Measurements from ENCODE around the gene LDB1.

The LDB1 gene, protein sequence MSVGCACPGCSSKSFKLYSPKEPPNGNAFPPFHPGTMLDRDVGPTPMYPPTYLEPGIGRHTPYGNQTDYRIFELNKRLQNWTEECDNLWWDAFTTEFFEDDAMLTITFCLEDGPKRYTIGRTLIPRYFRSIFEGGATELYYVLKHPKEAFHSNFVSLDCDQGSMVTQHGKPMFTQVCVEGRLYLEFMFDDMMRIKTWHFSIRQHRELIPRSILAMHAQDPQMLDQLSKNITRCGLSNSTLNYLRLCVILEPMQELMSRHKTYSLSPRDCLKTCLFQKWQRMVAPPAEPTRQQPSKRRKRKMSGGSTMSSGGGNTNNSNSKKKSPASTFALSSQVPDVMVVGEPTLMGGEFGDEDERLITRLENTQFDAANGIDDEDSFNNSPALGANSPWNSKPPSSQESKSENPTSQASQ

GRCh38 chr10:102120142-102120990 is at the start of gene LDB1:
TSS of gene LDB1 (minus strand) at chr10:102120368. CDS start at chr10:102120110, 258 bp downstream.
- DNase-seq (ENCODE audit: low spot score): peak; percentile 66

DNA sequence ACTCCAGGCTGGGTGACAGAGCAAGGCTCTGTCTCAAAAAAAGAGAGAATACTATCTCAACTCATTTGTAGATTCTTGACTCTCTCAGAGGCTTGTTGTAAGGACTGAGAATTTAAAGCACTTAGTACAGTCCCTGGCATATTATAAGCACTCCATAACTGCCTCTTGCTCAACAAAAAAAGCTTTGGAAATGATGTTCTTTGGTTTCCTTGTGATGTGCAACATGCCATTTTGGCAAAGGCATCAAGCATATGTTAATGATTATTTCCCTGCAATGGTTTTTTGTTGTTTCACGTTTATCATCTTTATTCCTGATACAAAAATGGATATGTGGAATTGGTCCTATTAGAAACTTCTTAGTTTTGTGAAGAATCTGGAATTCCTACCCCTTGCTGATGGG is 47.7 kb upstream of the LDB1 start:
- DNase-seq (ENCODE audit: low spot score): no peak

DNA sequence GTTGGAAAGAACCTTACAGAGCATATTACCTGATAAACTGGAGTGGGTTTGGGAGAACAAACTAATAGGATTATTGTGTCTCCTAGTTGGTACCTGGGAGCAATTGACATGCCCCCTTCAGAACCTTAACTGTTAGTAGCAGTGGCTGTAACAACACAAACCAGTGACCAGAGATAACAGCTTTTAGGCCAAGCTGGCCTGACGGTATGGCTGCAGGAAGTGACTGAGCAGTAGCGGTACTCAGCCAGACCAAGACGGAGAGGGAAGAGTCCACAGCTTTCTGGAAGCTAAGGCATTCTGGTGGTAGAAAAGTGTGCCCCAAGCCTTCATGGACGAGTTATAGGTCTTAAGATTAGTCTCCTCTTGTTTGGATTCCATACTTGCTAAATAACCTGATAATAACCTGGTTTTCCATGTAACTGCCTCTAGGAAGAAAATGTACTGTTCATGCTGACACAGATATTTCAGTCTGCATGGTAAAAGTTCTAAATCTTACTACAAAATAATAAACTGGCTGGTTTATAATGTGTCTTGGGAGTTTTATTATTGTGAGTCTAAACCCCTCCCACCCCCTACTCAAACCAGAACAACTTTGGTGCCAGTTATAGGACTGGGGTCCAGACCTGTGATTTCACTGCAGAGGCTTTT is 43.3 kb upstream of the LDB1 start:
- no peak for DNase-seq (ENCODE audit: low spot score)

- DNase-seq (ENCODE audit: low spot score): no peak
Observed at GRCh38 chr10:102159831-102160230, 39.7 kb upstream of the LDB1 start.

DNA sequence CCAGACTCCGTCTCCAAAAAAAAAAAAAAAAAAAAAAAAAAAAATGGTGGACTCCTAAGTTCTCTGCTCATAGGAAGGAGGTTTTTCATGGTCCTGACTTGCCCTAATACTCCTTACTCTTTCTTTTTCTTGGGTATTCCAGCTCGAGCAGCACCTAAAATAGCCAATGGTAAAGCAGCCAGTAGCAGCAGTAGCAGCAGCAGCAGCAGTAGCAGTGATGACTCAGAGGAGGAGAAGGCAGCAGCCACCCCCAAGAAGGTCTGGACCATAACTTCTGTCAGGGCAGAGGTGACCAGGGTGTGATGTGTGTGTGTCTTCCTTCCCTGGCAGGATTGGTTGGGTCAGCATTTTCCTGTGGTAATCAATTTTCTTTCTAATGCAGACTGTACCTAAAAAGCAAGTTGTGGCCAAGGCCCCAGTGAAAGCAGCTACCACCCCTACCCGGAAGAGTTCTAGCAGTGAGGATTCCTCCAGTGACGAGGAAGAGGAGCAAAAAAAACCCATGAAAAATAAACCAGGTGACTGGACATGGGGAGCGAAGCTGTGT is 39.0 kb upstream of the LDB1 start:
- DNase-seq (ENCODE audit: low spot score): no peak

GRCh38 chr10:102157224-102157623 is 37.1 kb upstream of the LDB1 start:
- no peak for DNase-seq (ENCODE audit: low spot score)

DNA sequence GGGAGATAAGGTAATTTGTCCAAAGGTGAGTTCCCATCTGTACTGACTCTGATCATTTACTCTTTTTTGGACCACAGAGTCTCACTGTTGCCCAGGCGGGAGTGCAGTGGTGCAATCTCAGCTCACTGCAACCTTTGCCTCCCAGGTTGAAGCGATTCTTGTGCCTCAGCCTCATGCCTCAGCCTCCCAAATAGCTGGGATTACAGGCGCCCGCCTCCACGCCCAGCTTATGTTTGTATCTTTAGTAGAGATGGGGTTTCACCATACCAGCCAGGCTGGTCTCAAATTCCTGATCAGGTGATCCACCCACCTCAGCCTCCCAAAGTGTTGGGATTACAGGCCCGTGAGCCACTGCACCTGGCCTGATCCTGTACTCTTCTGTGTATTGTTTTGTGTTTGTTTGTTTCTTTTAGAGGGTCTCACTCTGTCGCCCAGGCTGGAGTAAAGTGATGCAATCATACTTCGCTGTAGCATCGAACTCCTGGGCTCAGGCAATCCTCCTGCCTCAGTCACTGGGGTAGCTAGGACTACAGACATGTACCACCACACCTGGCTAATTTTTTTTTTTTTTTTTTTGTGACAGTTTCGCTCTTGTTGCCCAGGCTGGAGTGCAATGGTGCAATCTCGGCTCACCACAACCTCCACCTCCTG is 34.4 kb upstream of the LDB1 start:
- DNase-seq (ENCODE audit: low spot score): no peak

DNA sequence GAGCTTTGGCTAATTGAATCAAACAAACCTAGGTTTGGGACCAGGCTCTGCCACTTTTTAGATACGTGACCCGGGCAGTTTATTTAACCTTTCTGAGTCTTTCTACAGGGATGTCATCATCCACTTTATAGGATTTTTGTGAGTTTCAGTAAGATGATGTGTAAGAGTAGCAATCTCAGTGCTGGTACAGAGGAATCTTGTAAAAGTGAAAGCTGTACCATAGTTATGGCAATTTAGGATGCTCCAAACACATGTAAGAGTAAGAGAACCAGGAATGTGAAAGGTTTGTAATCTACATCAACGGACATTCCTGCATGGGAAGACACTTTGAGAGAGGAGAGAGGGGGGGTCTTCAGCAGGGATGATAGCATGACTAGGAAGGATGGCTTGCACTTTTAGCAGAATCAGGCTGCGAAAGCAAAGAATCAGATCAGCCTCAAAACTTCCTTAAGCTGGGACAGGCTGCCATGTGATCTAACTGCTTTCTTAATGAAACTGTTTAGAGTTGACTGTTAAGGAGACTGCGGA is 33.0 kb upstream of the LDB1 start:
- no peak for DNase-seq (ENCODE audit: low spot score)

- no peak for DNase-seq (ENCODE audit: low spot score)
Observed at GRCh38 chr10:102152545-102152890, 32.4 kb upstream of the LDB1 start.

GRCh38 chr10:102151774-102152544 is 31.8 kb upstream of the LDB1 start, which contains the start of gene NOLC1:
TSS of gene NOLC1 (plus strand) at chr10:102152389. CDS start at chr10:102152411, 22 bp downstream.
- DNase-seq (ENCODE audit: low spot score): peak; percentile 88

DNA sequence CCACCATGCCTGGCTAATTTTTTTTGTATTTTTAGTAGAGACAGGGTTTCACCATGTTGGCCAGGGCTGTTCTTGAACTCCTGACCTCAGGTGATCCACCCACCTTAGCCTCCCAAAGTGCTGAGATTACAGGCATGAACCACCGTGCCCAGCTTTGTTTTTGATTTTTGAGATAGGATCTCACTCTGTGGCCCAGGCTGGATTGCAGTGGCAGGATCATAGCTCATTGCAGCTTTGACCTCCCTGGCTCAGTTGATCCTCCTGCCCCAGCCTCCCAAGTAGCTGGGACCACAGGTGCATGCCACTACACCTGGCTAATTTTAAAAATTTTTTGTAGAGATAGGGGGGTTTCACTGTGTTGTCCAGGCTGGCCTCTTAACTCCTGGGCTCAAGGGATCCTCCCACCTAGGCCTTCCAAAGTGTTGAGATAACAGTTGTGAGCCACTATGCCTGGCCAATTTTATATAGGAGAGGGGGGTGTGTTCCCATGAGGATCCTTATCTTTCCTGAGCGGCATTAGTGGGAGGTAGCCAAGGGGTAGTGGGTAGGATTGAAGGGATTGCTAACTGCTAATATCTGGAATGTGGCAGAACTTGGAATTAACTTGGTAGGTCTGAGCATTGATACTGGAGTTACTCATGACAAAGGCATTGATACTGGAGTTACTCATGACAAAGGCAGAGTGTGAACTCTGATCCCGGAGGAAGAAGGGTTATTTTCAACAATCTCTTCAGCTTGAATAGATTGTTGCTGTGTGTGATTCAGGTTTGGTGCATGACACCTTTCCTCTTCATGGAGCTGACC is 31.0 kb upstream of the LDB1 start:
- DNase-seq (ENCODE audit: low spot score): no peak

GRCh38 chr10:102148275-102148674 is 28.1 kb upstream of the LDB1 start:
- DNase-seq (ENCODE audit: low spot score): no peak

DNA sequence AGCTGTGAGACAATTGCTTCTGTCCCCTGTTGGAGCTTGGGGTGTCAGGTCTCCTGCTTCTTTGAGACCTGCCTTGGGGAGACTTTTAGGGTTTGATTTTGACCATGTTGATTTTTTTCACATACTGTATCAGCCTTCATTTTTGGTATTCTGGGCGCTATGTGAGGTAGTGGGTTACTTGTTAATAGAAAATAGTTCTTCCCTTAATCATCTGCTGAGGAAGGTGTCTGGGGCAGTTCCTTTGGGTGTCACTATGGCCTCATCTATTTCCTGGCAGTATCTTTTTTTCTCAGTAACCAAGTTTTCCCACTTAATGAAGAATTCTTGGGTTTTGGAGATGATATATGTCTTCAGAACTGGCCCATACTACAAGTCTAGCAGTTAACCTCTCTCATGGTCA is 27.4 kb upstream of the LDB1 start:
- DNase-seq (ENCODE audit: low spot score): no peak

DNA sequence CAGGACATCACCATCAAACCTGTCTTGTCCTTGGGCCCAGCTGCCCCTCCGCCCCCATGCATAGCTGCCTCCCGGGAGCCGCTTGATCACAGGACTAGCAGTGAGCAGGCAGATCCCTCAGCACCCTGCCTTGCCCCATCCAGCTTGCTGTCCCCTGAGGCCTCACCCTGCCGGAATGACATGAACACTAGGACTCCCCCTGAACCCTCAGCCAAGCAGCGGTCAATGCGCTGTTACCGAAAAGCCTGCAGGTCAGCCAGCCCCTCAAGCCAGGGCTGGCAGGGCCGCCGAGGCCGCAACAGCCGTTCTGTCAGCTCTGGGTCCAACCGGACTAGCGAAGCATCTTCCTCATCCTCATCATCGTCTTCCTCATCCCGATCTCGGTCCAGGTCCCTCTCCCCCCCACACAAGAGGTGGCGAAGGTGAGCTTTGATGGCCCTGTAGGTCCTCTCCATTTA is 26.8 kb upstream of the LDB1 start:
- DNase-seq (ENCODE audit: low spot score): no peak

GRCh38 chr10:102141583-102142107 is 21.5 kb upstream of the LDB1 start:
- DNase-seq (ENCODE audit: low spot score): no peak

GRCh38 chr10:102140913-102141540 is 20.9 kb upstream of the LDB1 start:
- DNase-seq (ENCODE audit: low spot score): no peak

DNA sequence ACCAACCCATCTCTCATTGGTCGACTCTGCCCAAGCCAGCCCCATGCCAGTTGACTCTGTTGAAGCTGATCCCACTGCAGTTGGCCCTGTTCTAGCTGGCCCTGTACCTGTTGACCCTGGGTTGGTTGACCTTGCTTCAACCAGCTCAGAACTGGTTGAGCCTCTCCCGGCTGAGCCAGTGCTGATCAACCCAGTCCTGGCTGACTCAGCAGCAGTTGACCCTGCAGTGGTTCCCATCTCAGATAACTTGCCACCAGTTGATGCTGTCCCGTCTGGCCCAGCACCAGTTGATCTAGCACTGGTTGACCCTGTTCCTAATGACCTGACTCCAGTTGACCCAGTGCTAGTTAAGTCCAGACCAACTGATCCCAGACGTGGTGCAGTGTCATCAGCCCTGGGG is 20.1 kb upstream of the LDB1 start:
- DNase-seq (ENCODE audit: low spot score): no peak

DNA sequence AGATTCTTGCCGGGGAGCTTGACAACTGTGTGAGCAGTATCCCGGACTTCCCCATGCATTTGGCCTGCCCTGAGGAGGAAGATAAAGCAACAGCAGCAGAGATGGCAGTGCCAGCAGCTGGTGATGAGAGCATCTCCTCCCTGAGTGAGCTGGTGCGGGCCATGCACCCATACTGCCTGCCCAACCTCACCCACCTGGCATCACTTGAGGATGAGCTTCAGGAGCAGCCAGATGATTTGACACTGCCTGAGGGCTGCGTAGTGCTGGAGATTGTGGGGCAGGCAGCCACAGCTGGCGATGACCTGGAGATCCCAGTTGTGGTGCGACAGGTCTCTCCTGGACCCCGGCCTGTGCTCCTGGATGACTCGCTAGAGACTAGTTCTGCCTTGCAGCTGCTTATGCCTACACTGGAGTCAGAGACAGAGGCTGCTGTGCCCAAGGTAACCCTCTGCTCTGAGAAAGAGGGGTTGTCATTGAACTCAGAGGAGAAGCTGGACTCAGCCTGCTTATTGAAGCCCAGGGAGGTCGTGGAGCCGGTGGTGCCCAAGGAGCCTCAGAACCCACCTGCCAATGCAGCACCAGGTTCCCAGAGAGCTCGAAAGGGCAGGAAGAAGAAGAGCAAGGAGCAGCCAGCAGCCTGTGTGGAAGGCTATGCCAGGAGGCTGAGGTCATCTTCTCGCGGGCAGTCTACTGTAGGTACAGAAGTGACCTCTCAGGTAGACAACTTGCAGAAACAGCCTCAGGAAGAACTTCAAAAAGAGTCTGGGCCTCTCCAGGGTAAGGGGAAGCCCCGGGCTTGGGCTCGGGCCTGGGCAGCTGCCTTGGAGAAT is 19.3 kb upstream of the LDB1 start:
- no peak for DNase-seq (ENCODE audit: low spot score)
